ENCODE results near the gene MRPL18.

Gene MRPL18

DNA sequence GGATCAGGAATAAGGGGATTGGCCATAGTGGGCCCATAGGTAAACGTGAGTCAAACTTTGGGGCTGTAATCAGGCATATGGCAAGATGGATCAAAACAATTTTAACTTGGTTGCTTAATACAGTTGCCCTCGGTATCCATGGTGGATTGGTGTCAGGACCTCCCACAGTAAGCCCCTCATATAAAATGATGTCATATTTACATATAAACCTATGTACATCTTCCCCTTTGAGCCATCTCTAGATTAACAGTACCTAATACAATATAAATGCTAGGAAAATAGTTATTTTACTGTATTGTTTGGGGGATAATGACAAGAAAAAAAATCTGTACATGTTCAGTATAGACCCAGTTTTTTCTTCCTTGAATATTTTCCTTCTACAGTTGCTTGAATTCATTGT, 35.9 kb upstream of the MRPL18 start:
- DNase-seq (ENCODE audit: low read depth in 1 of 2, low spot score in 1 of 2), result no peak
- no peak overlapping the region for H3K4me3 ChIP-seq (replicated peaks; ENCODE audit: insufficient read depth, low read length)

DNA sequence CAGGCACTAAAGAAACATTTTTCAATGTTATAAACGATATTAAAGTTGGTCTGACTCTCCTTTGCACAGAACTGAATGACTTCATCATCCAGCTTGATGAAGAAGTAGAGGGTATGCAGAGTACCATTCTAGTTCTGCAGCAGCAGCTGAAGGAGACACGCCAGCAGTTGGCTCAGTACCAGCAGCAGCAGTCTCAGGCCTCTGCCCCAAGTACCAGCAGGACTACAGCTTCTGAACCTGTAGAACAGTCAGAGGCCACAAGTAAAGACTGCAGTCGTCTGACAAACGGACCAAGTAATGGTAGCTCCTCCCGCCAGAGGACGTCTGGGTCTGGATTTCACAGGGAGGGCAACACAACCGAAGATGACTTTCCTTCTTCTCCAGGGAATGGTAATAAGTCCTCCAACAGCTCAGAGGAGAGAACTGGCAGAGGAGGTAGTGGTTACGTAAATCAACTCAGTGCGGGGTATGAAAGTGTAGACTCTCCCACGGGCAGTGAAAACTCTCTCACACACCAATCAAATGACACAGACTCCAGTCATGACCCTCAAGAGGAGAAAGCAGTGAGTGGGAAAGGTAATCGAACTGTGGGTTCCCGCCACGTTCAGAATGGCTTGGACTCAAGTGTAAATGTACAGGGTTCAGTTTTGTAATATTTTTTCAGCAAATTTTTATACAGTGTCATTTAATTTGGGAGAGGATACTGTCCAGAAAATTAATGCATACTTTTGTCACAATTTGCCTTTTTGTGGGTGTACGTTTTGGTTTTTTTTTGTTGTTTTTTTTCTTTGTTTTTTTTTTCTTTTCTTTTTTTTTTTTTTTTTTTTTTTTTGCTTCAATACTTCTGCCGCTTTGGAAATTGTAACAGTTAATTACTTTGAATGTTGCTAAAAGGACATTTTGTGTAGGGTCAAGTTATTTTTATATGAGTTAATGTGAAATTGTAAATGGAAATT, 35.0 kb upstream of the MRPL18 start:
- no peak overlapping the region for H3K4me3 ChIP-seq (replicated peaks; ENCODE audit: insufficient read depth, low read length)
- TF ChIP-seq, protein P1, sequence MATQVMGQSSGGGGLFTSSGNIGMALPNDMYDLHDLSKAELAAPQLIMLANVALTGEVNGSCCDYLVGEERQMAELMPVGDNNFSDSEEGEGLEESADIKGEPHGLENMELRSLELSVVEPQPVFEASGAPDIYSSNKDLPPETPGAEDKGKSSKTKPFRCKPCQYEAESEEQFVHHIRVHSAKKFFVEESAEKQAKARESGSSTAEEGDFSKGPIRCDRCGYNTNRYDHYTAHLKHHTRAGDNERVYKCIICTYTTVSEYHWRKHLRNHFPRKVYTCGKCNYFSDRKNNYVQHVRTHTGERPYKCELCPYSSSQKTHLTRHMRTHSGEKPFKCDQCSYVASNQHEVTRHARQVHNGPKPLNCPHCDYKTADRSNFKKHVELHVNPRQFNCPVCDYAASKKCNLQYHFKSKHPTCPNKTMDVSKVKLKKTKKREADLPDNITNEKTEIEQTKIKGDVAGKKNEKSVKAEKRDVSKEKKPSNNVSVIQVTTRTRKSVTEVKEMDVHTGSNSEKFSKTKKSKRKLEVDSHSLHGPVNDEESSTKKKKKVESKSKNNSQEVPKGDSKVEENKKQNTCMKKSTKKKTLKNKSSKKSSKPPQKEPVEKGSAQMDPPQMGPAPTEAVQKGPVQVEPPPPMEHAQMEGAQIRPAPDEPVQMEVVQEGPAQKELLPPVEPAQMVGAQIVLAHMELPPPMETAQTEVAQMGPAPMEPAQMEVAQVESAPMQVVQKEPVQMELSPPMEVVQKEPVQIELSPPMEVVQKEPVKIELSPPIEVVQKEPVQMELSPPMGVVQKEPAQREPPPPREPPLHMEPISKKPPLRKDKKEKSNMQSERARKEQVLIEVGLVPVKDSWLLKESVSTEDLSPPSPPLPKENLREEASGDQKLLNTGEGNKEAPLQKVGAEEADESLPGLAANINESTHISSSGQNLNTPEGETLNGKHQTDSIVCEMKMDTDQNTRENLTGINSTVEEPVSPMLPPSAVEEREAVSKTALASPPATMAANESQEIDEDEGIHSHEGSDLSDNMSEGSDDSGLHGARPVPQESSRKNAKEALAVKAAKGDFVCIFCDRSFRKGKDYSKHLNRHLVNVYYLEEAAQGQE (IDR thresholded peaks at IDR 0.05; ENCODE audit: insufficient replicate concordance, low read depth), result no peak
- TF ChIP-seq, protein P2, sequence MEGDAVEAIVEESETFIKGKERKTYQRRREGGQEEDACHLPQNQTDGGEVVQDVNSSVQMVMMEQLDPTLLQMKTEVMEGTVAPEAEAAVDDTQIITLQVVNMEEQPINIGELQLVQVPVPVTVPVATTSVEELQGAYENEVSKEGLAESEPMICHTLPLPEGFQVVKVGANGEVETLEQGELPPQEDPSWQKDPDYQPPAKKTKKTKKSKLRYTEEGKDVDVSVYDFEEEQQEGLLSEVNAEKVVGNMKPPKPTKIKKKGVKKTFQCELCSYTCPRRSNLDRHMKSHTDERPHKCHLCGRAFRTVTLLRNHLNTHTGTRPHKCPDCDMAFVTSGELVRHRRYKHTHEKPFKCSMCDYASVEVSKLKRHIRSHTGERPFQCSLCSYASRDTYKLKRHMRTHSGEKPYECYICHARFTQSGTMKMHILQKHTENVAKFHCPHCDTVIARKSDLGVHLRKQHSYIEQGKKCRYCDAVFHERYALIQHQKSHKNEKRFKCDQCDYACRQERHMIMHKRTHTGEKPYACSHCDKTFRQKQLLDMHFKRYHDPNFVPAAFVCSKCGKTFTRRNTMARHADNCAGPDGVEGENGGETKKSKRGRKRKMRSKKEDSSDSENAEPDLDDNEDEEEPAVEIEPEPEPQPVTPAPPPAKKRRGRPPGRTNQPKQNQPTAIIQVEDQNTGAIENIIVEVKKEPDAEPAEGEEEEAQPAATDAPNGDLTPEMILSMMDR (IDR thresholded peaks at IDR 0.05; ENCODE audit: insufficient read depth, low read length), result no peak
- TF ChIP-seq POLR2AphosphoS5 (IDR thresholded peaks at IDR 0.05; ENCODE audit: low read depth) (no peak), GABPA (IDR thresholded peaks at IDR 0.05; ENCODE audit: low read depth) (no peak), SPI1 (IDR thresholded peaks at IDR 0.05; ENCODE audit: borderline replicate concordance, low read depth) (no peak)

More for the DNA sequence above, 35.9 kb upstream of the MRPL18 start:
- TF ChIP-seq SPI1 (IDR thresholded peaks at IDR 0.05; ENCODE audit: borderline replicate concordance, low read depth) (no peak), GABPA (IDR thresholded peaks at IDR 0.05; ENCODE audit: low read depth) (no peak), POLR2AphosphoS5 (IDR thresholded peaks at IDR 0.05; ENCODE audit: low read depth) (no peak)
- TF ChIP-seq, protein P2 (IDR thresholded peaks at IDR 0.05; ENCODE audit: insufficient read depth, low read length), result no peak
- TF ChIP-seq, protein P1 (IDR thresholded peaks at IDR 0.05; ENCODE audit: insufficient replicate concordance, low read depth), result no peak
- no peak overlapping the region for H3K27ac ChIP-seq (replicated peaks)
- no peaks in the 10 kb centered on the region for H3K27me3 ChIP-seq (ENCODE audit: insufficient read depth, poor library complexity, severe bottlenecking)

GRCh38 chr6:159756508-159756907, 33.8 kb upstream of the MRPL18 start:
- no peak for DNase-seq (ENCODE audit: low read depth in 1 of 2, low spot score in 1 of 2)
- Histone ChIP-seq H3K27me3 (ENCODE audit: insufficient read depth, poor library complexity, severe bottlenecking) (no peaks in the 10 kb centered on the region), H3K4me3 (replicated peaks; ENCODE audit: insufficient read depth, low read length) (no peak overlapping the region), H3K27ac (replicated peaks) (no peak overlapping the region)
- TF ChIP-seq POLR2AphosphoS5 (IDR thresholded peaks at IDR 0.05; ENCODE audit: low read depth) (0 out of 2 replicates have a peak, but pooled peaks have one; percentile 22), GABPA (IDR thresholded peaks at IDR 0.05; ENCODE audit: low read depth) (no peak)

More for the DNA sequence above, 35.0 kb upstream of the MRPL18 start:
- no peaks in the 10 kb centered on the region for H3K27me3 ChIP-seq (ENCODE audit: insufficient read depth, poor library complexity, severe bottlenecking)
- H3K27ac ChIP-seq (replicated peaks), result no peak overlapping the region
- DNase-seq (ENCODE audit: low read depth in 1 of 2, low spot score in 1 of 2), result no peak
